Hepatocyte (in vitro differentiated cells): ENCODE results near the gene ULK4. TPM values are rescaled to one million over a fixed set of nuclear protein-coding genes. Genes with fewer than 3 reads are reported as not detected.

ENCODE experiments used
- DNase-seq: peaks from one replicate; pipeline ENCODE4 v3.0.0-alpha.2; 2016; ENCODE audit warnings: low spot score
- H2AFZ ChIP-seq: fragments of 200-600 bp; sonication (generic); 2 replicates; pipeline ENCODE4 v1.6.0; 2016; ENCODE audit warnings: antibody characterized with exemption, mild to moderate bottlenecking
- H3K27ac ChIP-seq: fragments of 200-600 bp; sonication (generic); 2 replicates; pipeline ENCODE4 v1.5.1; 2016; ENCODE audit warnings: mild to moderate bottlenecking
- H3K27me3 ChIP-seq: fragments of 200-600 bp; sonication (generic); 2 replicates; pipeline ENCODE4 v1.6.1; 2016
- H3K36me3 ChIP-seq: fragments of 200-600 bp; sonication (generic); replicated peaks from 2 replicates; pipeline ENCODE4 v1.5.1; 2016; ENCODE audit warnings: low read depth; ENCODE audit not compliant: insufficient read depth
- H3K4me1 ChIP-seq: fragments of 200-600 bp; sonication (generic); 2 replicates; pipeline ENCODE4 v1.5.1; 2016; ENCODE audit warnings: mild to moderate bottlenecking, moderate library complexity; ENCODE audit not compliant: insufficient read depth
- H3K4me2 ChIP-seq: fragments of 200-600 bp; sonication (generic); 2 replicates; pipeline ENCODE4 v1.6.0; 2016
- H3K4me3 ChIP-seq: fragments of 200-600 bp; sonication (generic); 2 replicates; pipeline ENCODE4 v1.5.1; 2016; ENCODE audit warnings: mild to moderate bottlenecking
- H3K79me2 ChIP-seq: fragments of 200-600 bp; sonication (generic); 2 replicates; pipeline ENCODE4 v1.6.0; 2017; ENCODE audit warnings: mild to moderate bottlenecking
- H3K9me2 ChIP-seq: fragments of 200-600 bp; sonication (generic); replicated peaks from 2 replicates; pipeline ENCODE4 v1.6.0; 2017; ENCODE audit warnings: mild to moderate bottlenecking; ENCODE audit not compliant: insufficient read depth
- H3K9me3 ChIP-seq: fragments of 200-600 bp; sonication (generic); 2 replicates; pipeline ENCODE4 v1.5.1; 2016; ENCODE audit warnings: low read depth, mild to moderate bottlenecking
- H4K20me1 ChIP-seq: fragments of 200-600 bp; sonication (generic); 2 replicates; pipeline ENCODE4 v1.6.0; 2016; ENCODE audit warnings: mild to moderate bottlenecking; ENCODE audit not compliant: insufficient read depth, poor library complexity, severe bottlenecking
- EZH2 ChIP-seq: fragments of 200-600 bp; sonication (generic); IDR thresholded peaks from 2 replicates; pipeline ENCODE4 v1.6.1; 2016; ENCODE audit warnings: antibody characterized with exemption, mild to moderate bottlenecking, borderline replicate concordance
- EZH2phosphoT487 ChIP-seq: fragments of 200-600 bp; sonication (generic); IDR thresholded peaks from one replicate; pipeline ENCODE4 v1.6.1; 2018; ENCODE audit warnings: antibody characterized with exemption, mild to moderate bottlenecking, low read depth, moderate library complexity; ENCODE audit not compliant: unreplicated experiment, severe bottlenecking
- WGBS: methylation state at CpG from one replicate; pipeline ENCODE4 v1.1.6; 2016; ENCODE audit warnings: low lambda C conversion rate; ENCODE audit errors: missing lambda C conversion rate; 5-methylcytosine and 5-hydroxymethylcytosine counted together
- polyA plus RNA-seq: library from polyadenylated mRNA; unstranded; fragments of >200 nt; fragmentation: Nextera tagmentation; extraction: Ambion mirVana; gene quantifications from 2 replicates; pipeline ENCODE4 v1.2.1, GENCODE V29; 2016
- total RNA-seq: library from RNA; depleted of rRNA; stranded (reverse); fragments of >200 nt; gene quantifications from 2 replicates; pipeline ENCODE4 v1.2.3, GENCODE V29; 2014
- TF ChIP-seq, protein P1 (sequence below): fragments of 200-600 bp; sonication (generic); IDR thresholded peaks from 2 replicates; pipeline ENCODE4 v1.5.1; 2016; ENCODE audit warnings: antibody characterized with exemption, mild to moderate bottlenecking; ENCODE audit not compliant: poor library complexity

The ULK4 gene
- total and polyA plus RNA-seq, 2 experiments from 2014 or later = 3.8 to 9.1 TPM

DNA sequence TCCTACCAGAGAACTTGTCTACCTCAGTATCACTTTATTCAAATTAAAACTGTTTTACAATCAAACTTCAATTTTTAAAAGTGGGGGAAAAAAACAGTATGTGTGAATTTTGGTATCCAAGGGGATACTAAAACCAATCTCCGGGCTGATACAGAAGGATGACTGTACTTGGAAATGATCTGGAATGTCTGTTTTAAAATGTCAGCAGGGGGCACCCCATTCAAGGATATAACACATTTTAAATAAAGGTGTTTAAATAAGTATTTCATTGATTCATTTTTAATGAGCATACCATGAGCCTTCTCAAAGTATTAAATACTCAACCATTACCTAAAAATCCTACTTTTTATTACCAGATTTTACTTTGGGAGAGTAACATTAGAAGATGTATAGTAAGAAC lies 67.9 kb downstream of the ULK4 start:
- H3K27me3 ChIP-seq = no peaks in the 10 kb centered on the region
- H3K9me2 ChIP-seq = no peaks in the 10 kb centered on the region
- H3K4me2 ChIP-seq = no peak overlapping the region
- no peaks in the 10 kb centered on the region for H3K79me2 ChIP-seq
- 39% methylated on average over 1 of the region's 1 CpG for WGBS
- no peak overlapping the region for H3K4me3 ChIP-seq
- TF ChIP-seq EZH2 = no peak
- TF ChIP-seq, protein P1, sequence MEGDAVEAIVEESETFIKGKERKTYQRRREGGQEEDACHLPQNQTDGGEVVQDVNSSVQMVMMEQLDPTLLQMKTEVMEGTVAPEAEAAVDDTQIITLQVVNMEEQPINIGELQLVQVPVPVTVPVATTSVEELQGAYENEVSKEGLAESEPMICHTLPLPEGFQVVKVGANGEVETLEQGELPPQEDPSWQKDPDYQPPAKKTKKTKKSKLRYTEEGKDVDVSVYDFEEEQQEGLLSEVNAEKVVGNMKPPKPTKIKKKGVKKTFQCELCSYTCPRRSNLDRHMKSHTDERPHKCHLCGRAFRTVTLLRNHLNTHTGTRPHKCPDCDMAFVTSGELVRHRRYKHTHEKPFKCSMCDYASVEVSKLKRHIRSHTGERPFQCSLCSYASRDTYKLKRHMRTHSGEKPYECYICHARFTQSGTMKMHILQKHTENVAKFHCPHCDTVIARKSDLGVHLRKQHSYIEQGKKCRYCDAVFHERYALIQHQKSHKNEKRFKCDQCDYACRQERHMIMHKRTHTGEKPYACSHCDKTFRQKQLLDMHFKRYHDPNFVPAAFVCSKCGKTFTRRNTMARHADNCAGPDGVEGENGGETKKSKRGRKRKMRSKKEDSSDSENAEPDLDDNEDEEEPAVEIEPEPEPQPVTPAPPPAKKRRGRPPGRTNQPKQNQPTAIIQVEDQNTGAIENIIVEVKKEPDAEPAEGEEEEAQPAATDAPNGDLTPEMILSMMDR = peak; percentile 68
- H4K20me1 ChIP-seq = no peaks in the 10 kb centered on the region
- H3K4me1 ChIP-seq = no peaks in the 10 kb centered on the region
- no peak overlapping the region for H2AFZ ChIP-seq
- H3K27ac ChIP-seq = no peak overlapping the region
- no peaks in the 10 kb centered on the region for H3K9me3 ChIP-seq
- no peaks in the 10 kb centered on the region for H3K36me3 ChIP-seq
- peak; percentile 63 for DNase-seq

DNA sequence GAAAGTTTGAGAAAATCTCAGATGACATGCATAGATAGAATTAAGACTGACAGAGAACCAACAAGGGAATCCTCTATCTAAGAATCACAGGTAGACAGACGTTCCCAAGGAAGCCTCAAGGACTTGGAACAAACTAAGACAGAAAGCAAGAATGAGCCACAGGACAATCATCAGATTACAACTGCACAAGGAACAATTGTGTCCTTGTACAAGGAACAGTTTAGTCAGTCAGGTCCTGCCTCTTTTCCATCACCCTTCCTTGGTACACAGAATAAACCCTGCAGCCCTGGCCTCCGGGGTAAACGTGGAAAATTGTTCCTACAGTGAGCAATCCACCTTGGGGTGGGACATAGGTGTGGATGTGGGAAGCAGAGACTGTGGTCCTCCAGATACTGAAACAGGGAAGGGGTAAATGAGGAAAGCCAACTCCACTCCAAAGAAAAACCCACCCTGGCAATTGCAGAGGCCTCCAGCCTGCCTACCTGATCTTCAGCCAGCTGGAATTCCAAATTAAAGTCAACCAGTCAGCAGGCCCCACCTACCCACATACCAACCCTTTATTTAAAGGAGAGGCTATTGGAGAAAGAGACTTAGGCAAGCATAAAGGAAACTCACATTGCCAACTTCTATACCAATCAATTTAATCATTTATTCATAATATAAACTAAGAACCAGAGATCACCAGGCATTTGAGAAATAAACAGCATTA lies 73.4 kb downstream of the ULK4 start:
- WGBS = 64% methylated on average over 3 of the region's 3 CpGs

DNA sequence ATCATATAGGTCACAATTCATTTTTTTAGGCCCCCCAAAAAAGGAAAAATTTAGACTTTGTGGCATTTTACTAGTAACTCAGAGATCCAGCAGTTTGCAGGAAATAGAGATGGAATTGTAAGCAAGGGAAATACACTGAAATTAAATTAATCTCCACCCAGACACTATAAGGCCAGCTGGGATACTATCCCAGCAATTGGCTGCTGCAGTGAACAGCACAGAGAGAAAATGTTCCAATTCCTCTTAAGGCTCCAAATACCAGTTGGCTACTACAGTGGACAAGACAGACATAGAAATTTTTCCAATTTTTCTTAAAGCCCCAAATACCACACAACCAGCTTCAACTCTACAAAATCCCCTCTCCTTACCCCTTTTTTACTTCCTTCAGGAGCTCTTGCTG lies 78.9 kb downstream of the ULK4 start:
- Histone ChIP-seq H2AFZ (no peak overlapping the region), H3K27ac (no peak overlapping the region), H3K27me3 (no peaks in the 10 kb centered on the region), H3K4me2 (no peak overlapping the region), H3K4me1 (no peaks in the 10 kb centered on the region), H3K9me3 (no peaks in the 10 kb centered on the region), H3K36me3 (no peaks in the 10 kb centered on the region), H4K20me1 (no peaks in the 10 kb centered on the region), H3K4me3 (no peak overlapping the region), H3K79me2 (no peaks in the 10 kb centered on the region), H3K9me2 (no peaks in the 10 kb centered on the region)
- no peak for DNase-seq
- no peak for TF ChIP-seq EZH2phosphoT487
- TF ChIP-seq, protein P1 = no peak
- TF ChIP-seq EZH2 = no peak

More for the DNA sequence above, 73.4 kb downstream of the ULK4 start:
- H3K4me3 ChIP-seq = no peak overlapping the region
- no peaks in the 10 kb centered on the region for H3K27me3 ChIP-seq
- H3K79me2 ChIP-seq = no peaks in the 10 kb centered on the region
- no peak overlapping the region for H3K4me2 ChIP-seq
- DNase-seq = peak; percentile 7
- no peaks in the 10 kb centered on the region for H4K20me1 ChIP-seq
- TF ChIP-seq, protein P1 = no peak
- TF ChIP-seq EZH2phosphoT487 = no peak
- TF ChIP-seq EZH2 = no peak
- H3K9me2 ChIP-seq = no peaks in the 10 kb centered on the region
- no peaks in the 10 kb centered on the region for H3K36me3 ChIP-seq
- no peak overlapping the region for H3K27ac ChIP-seq
- H2AFZ ChIP-seq = no peak overlapping the region
- no peaks in the 10 kb centered on the region for H3K9me3 ChIP-seq
- no peaks in the 10 kb centered on the region for H3K4me1 ChIP-seq
